Ovary (tissue), 9 donors: Measurements from ENCODE around the gene DHRS2. TPM values are rescaled to one million over a fixed set of nuclear protein-coding genes. Genes with fewer than 3 reads are reported as not detected.

ENCODE experiments used
- DNase-seq, 5 donors: peaks; one replicate each; pipeline ENCODE4 v3.0.0-alpha.2; 2019 to 2020
- H3K27ac ChIP-seq, 2 donors: fragments of 200-600 bp; one replicate each; pipeline versions ENCODE4 v1.5.1 to v1.8.0; 2019 to 2022
- H3K27me3 ChIP-seq: fragments of 200-600 bp; one replicate; pipeline ENCODE4 v1.8.0; 2022
- H3K36me3 ChIP-seq: fragments of 200-600 bp; sonication (generic); one replicate; pipeline ENCODE4 v1.5.1; 2019
- H3K4me1 ChIP-seq: one replicate; pipeline ENCODE4 v1.8.1; 2013; ENCODE audit warnings: mild to moderate bottlenecking, moderate library complexity; ENCODE audit not compliant: insufficient read depth
- H3K4me3 ChIP-seq: fragments of 200-600 bp; sonication (generic); one replicate; pipeline ENCODE4 v1.5.1; 2017
- H3K9me3 ChIP-seq, 2 donors: fragments of 200-600 bp in 1 of 2; sonication (generic) in 1 of 2; one replicate each; pipeline versions ENCODE4 v1.5.1 to v1.8.1; 2013 to 2019; ENCODE audit warnings: mild to moderate bottlenecking in 1 of 2, moderate library complexity in 1 of 2
- EP300 ChIP-seq: sonication (generic); formaldehyde crosslinking; IDR thresholded peaks from one replicate; pipeline ENCODE4 v1.6.1; 2017; ENCODE audit warnings: antibody characterized with exemption
- POLR2A ChIP-seq: fragments of 450-650 bp; IDR thresholded peaks from one replicate; pipeline ENCODE4 v1.6.1; 2017; ENCODE audit warnings: antibody characterized with exemption, mild to moderate bottlenecking, moderate library complexity
- WGBS, 3 donors: extraction: QIAGEN DNeasy Blood & Tissue Kit in 1 of 3; methylation state at CpG; one replicate each; pipeline versions ENCODE4 v1.1.5 to v1.1.7; 2013 to 2017; 5-methylcytosine and 5-hydroxymethylcytosine counted together
- intact Hi-C, 4 donors: fragments of 100-400 bp; cut with DNase I; formaldehyde crosslinking; loops; one replicate each; pipeline versions ENCODE4 v1.11.0 to v1.15.1; 2022 to 2023
- polyA plus RNA-seq, 2 donors: library from polyadenylated mRNA; stranded (reverse); fragments of 200-250 nt in 1 of 2; fragments of 350-450 nt in 1 of 2; fragmentation: Illumina TruSeq in 1 of 2; extraction: RNeasy Lipid Tissue Mini Kit (QIAGEN cat#74804) in 1 of 2; gene quantifications; one replicate each; pipeline ENCODE4 v1.2.3, GENCODE V29; 2013 to 2014
- total RNA-seq, 7 donors: library from RNA; depleted of rRNA in 2 of 7; stranded (reverse); fragments of >200 nt in 2 of 7; fragmentation: NEBNext Ultra II Directional in 3 of 7; extraction: Animal tissue kit (Norgen Biotek cat#: 25700) in 3 of 7; gene quantifications; one replicate each; pipeline versions ENCODE4 v1.1.0 to v1.2.4, GENCODE V29; 2016 to 2023
- TF ChIP-seq, protein P1 (sequence below), 3 donors: fragments of 450-650 bp in 2 of 3; fragments of 200-600 bp in 1 of 3; IDR thresholded peaks; one replicate each; pipeline versions ENCODE4 v1.5.1 to v1.8.0; 2016 to 2022; ENCODE audit warnings: antibody characterized with exemption in 3 of 3, mild to moderate bottlenecking in 1 of 3
- donor health status: DM: no; HTN: no; CAD: no; lungs with moderate emphysema.
- donor health status: DM: no; HTN: no; CAD: no.
- donor health status: Bipolar disorder and iron deficiency.
- donor health status: DM: yes; HTN: yes; CAD: no.
- donor health status: DM: no; HTN: no; CAD: no.
- donor health status: DM: yes; HTN: yes; CAD: no.

Gene DHRS2
- total and polyA plus RNA-seq, 9 donors = 1.6 to 46.6 (median 14.9) TPM

DNA sequence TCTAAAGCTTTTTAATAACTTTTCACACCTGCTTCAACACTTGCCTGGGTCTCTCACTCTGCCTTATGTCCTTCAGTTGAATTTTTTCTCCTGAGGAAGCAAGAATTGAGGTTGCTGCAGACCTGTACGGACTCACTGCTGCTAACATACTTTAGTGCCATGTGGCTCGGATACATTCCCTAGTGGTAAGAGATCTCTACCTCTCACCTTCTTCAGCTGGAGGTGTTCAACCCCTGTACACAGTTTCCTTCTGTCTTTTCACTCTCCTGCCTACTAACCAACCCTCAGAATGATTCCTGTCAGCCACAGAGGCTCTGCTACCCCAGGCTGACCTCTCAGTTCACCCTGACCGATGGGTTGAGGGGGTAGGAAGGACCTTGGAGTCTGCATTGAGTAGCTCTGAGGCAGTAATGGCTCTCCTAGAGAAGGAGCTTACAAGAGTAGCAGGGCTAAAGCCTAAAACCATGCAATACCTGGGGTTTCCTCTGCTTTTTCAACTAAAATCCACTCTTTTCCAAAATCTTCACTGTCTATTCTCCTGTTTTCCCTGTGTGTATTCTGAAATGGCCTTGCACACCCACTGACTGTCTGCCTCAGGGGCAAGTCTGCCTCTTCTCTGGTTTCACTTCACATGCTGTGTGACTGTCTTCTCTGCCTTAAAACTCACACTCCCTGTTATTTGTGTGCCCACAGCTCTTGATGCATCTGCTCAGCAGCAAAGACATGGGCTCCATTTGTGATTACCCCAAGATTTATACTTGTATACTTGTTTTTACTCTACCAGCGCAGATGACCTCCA lies 14.0 kb upstream of the DHRS2 start:
- H3K27ac ChIP-seq = no peak overlapping the region
- no peaks in the 10 kb centered on the region for H3K9me3 ChIP-seq
- H3K36me3 ChIP-seq = no peaks in the 10 kb centered on the region
- no peak overlapping the region for H3K4me3 ChIP-seq
- H3K4me1 ChIP-seq = no peaks in the 10 kb centered on the region
- H3K27me3 ChIP-seq = no peaks in the 10 kb centered on the region
- 84 to 88% (median 87%) methylated on average over 4 of the region's 4 CpGs for WGBS, 3 donors
- DNase-seq = no peak
- intact Hi-C loops = no loop called here
- TF ChIP-seq POLR2A = no peak
- TF ChIP-seq, protein P1, sequence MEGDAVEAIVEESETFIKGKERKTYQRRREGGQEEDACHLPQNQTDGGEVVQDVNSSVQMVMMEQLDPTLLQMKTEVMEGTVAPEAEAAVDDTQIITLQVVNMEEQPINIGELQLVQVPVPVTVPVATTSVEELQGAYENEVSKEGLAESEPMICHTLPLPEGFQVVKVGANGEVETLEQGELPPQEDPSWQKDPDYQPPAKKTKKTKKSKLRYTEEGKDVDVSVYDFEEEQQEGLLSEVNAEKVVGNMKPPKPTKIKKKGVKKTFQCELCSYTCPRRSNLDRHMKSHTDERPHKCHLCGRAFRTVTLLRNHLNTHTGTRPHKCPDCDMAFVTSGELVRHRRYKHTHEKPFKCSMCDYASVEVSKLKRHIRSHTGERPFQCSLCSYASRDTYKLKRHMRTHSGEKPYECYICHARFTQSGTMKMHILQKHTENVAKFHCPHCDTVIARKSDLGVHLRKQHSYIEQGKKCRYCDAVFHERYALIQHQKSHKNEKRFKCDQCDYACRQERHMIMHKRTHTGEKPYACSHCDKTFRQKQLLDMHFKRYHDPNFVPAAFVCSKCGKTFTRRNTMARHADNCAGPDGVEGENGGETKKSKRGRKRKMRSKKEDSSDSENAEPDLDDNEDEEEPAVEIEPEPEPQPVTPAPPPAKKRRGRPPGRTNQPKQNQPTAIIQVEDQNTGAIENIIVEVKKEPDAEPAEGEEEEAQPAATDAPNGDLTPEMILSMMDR (IDR thresholded peaks at IDR 0.05) = no peak
- no peak for TF ChIP-seq EP300

DNA sequence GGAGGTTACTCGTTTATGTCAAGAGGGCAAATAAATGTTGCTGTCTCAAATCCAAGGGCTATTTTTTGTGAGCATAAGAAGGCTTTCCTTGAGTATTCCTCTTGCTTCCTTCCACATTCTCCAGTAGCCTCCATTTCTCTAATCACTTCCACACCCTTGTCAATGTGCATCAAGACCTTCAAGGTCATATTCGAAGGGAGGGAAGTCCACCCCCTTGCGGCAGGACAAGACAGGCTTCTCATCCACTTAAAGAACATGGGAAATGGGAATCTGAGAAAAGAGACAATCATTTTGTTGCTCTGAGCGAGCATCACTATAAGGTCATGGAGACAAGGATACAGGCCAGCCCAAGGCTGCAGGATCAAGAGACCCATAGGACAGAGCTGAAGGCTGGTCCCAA lies 13.2 kb upstream of the DHRS2 start:
- Histone ChIP-seq H3K36me3 (no peaks in the 10 kb centered on the region), H3K9me3 (no peaks in the 10 kb centered on the region), H3K4me3 (no peak overlapping the region), H3K27me3 (no peaks in the 10 kb centered on the region), H3K27ac (no peak overlapping the region), H3K4me1 (no peaks in the 10 kb centered on the region)
- DNase-seq = no peak
- 81 to 83% (median 83%) methylated on average over 4 of the region's 4 CpGs for WGBS, 3 donors
- intact Hi-C loops = no loop called here
- no peak for TF ChIP-seq POLR2A
- no peak for TF ChIP-seq EP300
- TF ChIP-seq, protein P1 (IDR thresholded peaks at IDR 0.05) = no peak

DNA sequence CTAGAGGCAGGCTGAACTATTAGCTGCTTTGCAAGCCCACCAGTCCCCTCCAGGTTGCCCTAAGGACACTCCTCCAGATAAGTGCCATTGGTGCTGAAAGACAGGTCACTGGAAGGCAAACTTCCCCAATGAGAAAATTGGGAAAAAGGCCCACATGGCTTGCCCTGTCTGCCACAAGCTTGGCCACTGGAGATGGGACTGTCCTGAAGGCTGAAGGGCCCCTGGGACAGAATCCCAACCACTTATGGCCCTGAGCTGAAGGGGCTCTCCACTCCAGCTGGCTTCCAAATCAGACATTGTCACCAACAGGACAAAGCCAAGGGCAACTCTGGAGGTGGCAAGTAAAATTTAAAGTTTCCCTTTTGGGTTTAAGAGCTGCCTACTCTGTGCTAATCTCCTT lies 12.2 kb upstream of the DHRS2 start:
- Histone ChIP-seq H3K4me3 (no peak overlapping the region), H3K36me3 (no peaks in the 10 kb centered on the region), H3K27me3 (no peaks in the 10 kb centered on the region), H3K27ac (no peak overlapping the region), H3K4me1 (no peaks in the 10 kb centered on the region), H3K9me3 (no peaks in the 10 kb centered on the region)
- TF ChIP-seq, protein P1 (IDR thresholded peaks at IDR 0.05) = no peak
- no peak for TF ChIP-seq EP300
- no peak for TF ChIP-seq POLR2A
- no peak for DNase-seq
- intact Hi-C loops = no loop called here

DNA sequence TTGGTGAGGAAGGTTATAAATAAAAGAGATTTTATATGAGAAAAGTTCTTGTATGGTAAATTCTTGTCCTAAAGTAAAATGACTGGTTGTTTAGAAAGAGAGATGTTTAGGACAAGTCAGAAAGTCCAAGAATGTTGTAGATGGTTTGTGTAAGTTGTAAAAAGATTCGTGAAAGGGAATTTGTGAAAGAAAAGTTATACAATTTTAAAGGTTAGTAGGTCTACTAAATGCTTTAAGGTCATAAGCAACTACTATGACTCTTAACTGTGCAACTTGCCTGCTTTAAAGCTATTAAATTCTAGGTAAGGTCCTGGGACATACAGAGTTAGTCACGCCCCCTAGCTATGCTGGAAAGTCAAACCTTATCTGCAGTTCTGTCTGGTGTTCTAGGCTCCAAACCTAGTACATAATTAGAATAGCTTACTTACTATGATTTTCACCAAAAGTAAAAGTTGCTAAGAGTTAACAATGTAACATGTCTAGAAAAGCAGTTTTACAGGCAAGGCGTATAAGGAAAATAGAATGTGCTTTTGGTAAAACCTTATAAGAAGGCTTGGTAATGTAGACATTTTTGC lies 11.2 kb upstream of the DHRS2 start:
- no peaks in the 10 kb centered on the region for H3K9me3 ChIP-seq
- no peak for TF ChIP-seq POLR2A
- TF ChIP-seq EP300 = no peak
- no peak overlapping the region for H3K4me3 ChIP-seq
- no peaks in the 10 kb centered on the region for H3K4me1 ChIP-seq
- no peak for DNase-seq
- 91 to 95% (median 94%) methylated on average over 3 of the region's 3 CpGs for WGBS, 3 donors
- H3K36me3 ChIP-seq = no peaks in the 10 kb centered on the region
- H3K27me3 ChIP-seq = no peaks in the 10 kb centered on the region
- H3K27ac ChIP-seq = no peak overlapping the region
- intact Hi-C loops = no loop called here

DNA sequence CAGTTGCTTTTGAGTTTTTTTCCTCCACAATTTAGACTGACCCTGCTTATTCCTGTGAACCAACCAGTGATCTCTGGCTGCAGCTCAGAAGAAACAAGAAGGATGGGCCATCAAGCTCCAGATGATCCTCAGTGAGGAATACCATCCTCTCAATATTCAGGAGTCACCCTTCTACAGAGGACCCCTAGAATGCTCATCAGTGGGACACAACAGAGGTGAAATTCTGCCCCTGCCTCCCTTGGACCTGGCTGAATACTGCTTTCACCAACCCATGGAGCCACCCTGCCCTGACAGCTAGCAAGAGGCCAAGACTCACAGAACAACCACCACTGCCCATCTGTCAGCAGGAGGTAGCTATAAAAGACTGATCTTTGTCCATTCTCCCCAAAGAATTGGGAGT lies 9.2 kb upstream of the DHRS2 start:
- intact Hi-C loops = no loop called here
- Histone ChIP-seq H3K27me3 (no peaks in the 10 kb centered on the region), H3K4me3 (no peak overlapping the region), H3K36me3 (no peaks in the 10 kb centered on the region), H3K27ac (no peak overlapping the region), H3K9me3 (no peaks in the 10 kb centered on the region), H3K4me1 (peaks cover 4% of the 10 kb centered on the region)
- TF ChIP-seq, protein P1 (IDR thresholded peaks at IDR 0.05) = no peak
- no peak for TF ChIP-seq EP300
- no peak for TF ChIP-seq POLR2A
- DNase-seq = no peak
